ENCODE results near the gene DNASE1L1. TPM values are rescaled to one million over a fixed set of nuclear protein-coding genes. Genes with fewer than 3 reads are reported as not detected.

Gene DNASE1L1
- total RNA-seq, 1 experiment from 2014 or later: 29.8 TPM

DNA sequence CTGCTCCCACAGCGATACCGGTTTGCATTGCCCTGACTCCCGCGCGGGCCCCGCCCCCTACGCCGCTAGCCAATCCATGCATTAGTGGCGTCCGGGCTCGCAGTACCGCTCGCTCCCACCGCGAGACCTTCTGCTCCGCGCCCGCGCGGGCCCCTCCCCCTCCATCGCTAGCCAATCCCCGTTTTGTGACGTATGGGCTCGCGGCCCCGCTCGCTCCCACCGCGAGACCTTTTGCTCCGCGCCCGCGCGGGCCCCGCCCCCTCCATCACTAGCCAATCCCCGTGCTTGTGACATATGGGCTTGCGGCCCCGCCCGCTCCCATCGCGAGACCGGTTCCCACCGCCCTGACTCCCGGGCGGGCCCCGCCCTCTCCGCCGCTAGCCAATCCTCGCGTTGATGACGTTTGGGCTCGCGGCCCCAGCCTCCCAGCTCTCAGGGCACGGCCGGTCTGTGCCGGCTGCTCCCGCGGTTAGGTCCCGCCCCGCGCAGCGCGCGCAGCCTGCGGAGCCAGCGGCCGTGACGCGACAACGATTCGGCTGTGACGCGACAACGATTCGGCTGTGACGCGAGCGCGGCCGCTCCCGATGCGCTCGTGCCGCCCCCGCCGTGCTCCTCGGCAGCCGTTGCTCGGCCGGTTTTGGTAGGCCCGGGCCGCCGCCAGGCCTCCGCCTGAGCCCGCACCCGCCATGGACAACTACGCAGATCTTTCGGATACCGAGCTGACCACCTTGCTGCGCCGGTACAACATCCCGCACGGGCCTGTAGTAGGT lies 30.1 kb downstream of the DNASE1L1 start, which contains the start of gene EMD:
Gene EMD, plus strand, starts transcription at position 497 of the 770 bp plus-strand sequence. Its CDS starts 190 bp downstream, at position 687.
- Histone ChIP-seq H3K27me3 (ENCODE audit: low read length) (no peaks in the 10 kb centered on the region), H3F3A (ENCODE audit: low read length, unreplicated experiment) (no peaks in the 10 kb centered on the region), H3K9me3 (ENCODE audit: low read length) (no peaks in the 10 kb centered on the region), H4K20me1 (ENCODE audit: low read length) (peaks cover 5% of the 10 kb centered on the region; the same call in 1 of the 2 replicates), H3K79me2 (ENCODE audit: low read length) (peaks cover 42% of the 10 kb centered on the region), H2AFZ (ENCODE audit: low read length) (peak within 1 kb of the TSS; percentile 74), H3K4me3 (ENCODE audit: low read length) (peak within 1 kb of the TSS; percentile 95), H3K27ac (ENCODE audit: low read length) (peak within 1 kb of the TSS; percentile 82), H3K4me1 (ENCODE audit: insufficient read depth, low read length) (peaks cover 21% of the 10 kb centered on the region), H3K4me2 (ENCODE audit: low read length) (peak within 1 kb of the TSS; percentile 98), H3K9ac (ENCODE audit: low read length) (peak within 1 kb of the TSS; percentile 98), H3K36me3 (ENCODE audit: low read depth, low read length) (no peaks in the 10 kb centered on the region; the same call in 1 of the 2 replicates), H3K9me2 (replicated peaks; ENCODE audit: low read length) (no peaks in the 10 kb centered on the region)
- DNase-seq (peak; percentile 98), ATAC-seq (peak; percentile 78)
- ChIA-PET CTCF (no interaction called here), POLR2A (ENCODE audit: unreplicated experiment) (interaction anchor here (0.5 to 0.7 kb wide), 4 partner anchors 10 to 74 kb away, joined by 3 to 13 read pairs (median 6); no protein-coding TSS in a partner anchor)
- no TSS peak for BruUV-seq (replicated peaks)
- TF ChIP-seq EZH2phosphoT487 (IDR thresholded peaks at IDR 0.05; ENCODE audit: borderline replicate concordance, low read length) (peak; percentile 57; the same call in 1 of the 2 replicates), EZH2 (IDR thresholded peaks at IDR 0.05; ENCODE audit: low read length, unreplicated experiment) (no peak)
- TF ChIP-seq, protein P1, sequence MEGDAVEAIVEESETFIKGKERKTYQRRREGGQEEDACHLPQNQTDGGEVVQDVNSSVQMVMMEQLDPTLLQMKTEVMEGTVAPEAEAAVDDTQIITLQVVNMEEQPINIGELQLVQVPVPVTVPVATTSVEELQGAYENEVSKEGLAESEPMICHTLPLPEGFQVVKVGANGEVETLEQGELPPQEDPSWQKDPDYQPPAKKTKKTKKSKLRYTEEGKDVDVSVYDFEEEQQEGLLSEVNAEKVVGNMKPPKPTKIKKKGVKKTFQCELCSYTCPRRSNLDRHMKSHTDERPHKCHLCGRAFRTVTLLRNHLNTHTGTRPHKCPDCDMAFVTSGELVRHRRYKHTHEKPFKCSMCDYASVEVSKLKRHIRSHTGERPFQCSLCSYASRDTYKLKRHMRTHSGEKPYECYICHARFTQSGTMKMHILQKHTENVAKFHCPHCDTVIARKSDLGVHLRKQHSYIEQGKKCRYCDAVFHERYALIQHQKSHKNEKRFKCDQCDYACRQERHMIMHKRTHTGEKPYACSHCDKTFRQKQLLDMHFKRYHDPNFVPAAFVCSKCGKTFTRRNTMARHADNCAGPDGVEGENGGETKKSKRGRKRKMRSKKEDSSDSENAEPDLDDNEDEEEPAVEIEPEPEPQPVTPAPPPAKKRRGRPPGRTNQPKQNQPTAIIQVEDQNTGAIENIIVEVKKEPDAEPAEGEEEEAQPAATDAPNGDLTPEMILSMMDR (conservative IDR thresholded peaks at IDR 0.05; ENCODE audit: low read depth, low read length): no peak
- intact Hi-C loops (cut with micrococcal nuclease): loop anchor here (10.0 kb wide), 1 partner anchor 404 kb away; the partner anchor contains the start of genes HCFC1 and TMEM187

DNA sequence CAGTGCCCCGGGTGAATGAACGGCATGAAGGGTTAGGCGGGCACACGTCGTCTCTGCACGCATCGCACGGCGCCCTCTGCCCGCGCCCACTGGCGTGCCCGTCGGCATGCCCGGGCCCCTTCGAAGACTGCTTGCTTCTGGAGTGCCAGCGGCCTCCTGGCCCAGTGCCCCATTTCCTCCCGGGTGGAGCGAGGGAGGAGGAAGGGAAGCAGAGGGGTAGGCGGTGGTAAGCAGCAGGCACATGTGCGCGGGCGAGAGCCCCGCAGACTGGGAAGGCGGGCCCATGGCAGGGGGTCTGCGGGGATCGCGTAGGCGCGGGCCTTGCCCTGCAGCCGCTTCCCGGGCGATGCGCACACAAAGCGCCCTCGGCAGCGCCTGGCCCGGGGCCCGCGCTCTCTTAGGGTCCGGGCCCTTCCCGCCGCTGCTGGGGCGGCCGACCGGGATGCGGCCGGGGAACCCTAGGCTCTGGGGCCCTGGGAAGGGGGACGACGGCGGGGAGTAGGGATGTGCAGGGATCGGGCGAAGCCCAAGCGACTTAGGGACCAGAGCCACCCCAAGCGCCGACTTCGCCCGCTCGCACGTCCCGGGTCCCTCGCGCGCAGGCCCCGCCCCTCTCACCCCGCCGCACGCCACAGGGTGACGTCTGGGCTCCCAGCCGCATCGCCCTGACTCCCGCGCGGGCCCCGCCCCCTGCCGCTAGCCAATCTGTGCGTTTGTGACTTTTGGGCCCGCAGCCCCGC lies 30.8 kb downstream of the DNASE1L1 start:
- peak; percentile 45 for DNase-seq
- peak overlapping the region; percentile 92 for H3K4me2 ChIP-seq (ENCODE audit: low read length)
- peaks cover 45% of the 10 kb centered on the region for H3K79me2 ChIP-seq (ENCODE audit: low read length)
- H2AFZ ChIP-seq (ENCODE audit: low read length): peak overlapping the region; percentile 74
- H3K27me3 ChIP-seq (ENCODE audit: low read length): no peaks in the 10 kb centered on the region
- H3K27ac ChIP-seq (ENCODE audit: low read length): peak overlapping the region; percentile 82
- peaks cover 24% of the 10 kb centered on the region for H3K4me1 ChIP-seq (ENCODE audit: insufficient read depth, low read length)
- H3F3A ChIP-seq (ENCODE audit: low read length, unreplicated experiment): no peaks in the 10 kb centered on the region
- peaks cover 5% of the 10 kb centered on the region; the same call in 1 of the 2 replicates for H4K20me1 ChIP-seq (ENCODE audit: low read length)
- no peak; the same call in 1 of the 2 replicates for ATAC-seq
- H3K9me2 ChIP-seq (replicated peaks; ENCODE audit: low read length): no peaks in the 10 kb centered on the region
- ChIA-PET CTCF (no interaction called here), POLR2A (ENCODE audit: unreplicated experiment) (interaction anchor here (0.5 to 0.6 kb wide), 2 partner anchors 9 to 74 kb away, joined by 3 to 8 read pairs; no protein-coding TSS in a partner anchor)
- no peaks in the 10 kb centered on the region; the same call in 1 of the 2 replicates for H3K36me3 ChIP-seq (ENCODE audit: low read depth, low read length)
- intact Hi-C loops (cut with micrococcal nuclease): loop anchor here (10.0 kb wide), 1 partner anchor 403 kb away; the partner anchor contains the start of genes HCFC1 and TMEM187
- TF ChIP-seq, protein P1 (conservative IDR thresholded peaks at IDR 0.05; ENCODE audit: low read depth, low read length): no peak
- no peak; the same call in 1 of the 2 replicates for TF ChIP-seq EZH2phosphoT487 (IDR thresholded peaks at IDR 0.05; ENCODE audit: borderline replicate concordance, low read length)
- no peak for TF ChIP-seq EZH2 (IDR thresholded peaks at IDR 0.05; ENCODE audit: low read length, unreplicated experiment)
- TSS peak; percentile 29 for BruUV-seq (replicated peaks)
- H3K9me3 ChIP-seq (ENCODE audit: low read length): no peaks in the 10 kb centered on the region
- peak overlapping the region; percentile 86 for H3K9ac ChIP-seq (ENCODE audit: low read length)
- peak overlapping the region; percentile 65 for H3K4me3 ChIP-seq (ENCODE audit: low read length)
